Activated CD4-positive, alpha-beta memory T cell treated with anti-CD3 and anti-CD28 coated beads, Interleukin-2, amount 10 ng/mL, durations not matched to agents 7 days and 5 days (primary cell): ENCODE data around the gene TBC1D22B. TPM values are rescaled to one million over a fixed set of nuclear protein-coding genes. Genes with fewer than 3 reads are reported as not detected.

Experiments used
- CTCF ChIA-PET: fragments of 350-600 bp; sonication (Branson Sonifier 250); formaldehyde crosslinking; loops from one replicate; lab custom pipeline; 2021; ENCODE audit warnings: antibody characterized with exemption, inconsistent platforms; lab: Charles Lee
- POLR2A ChIA-PET: fragments of 350-600 bp; sonication (Branson Sonifier 250); formaldehyde crosslinking; loops from one replicate; lab custom pipeline; 2021; ENCODE audit warnings: antibody characterized with exemption; lab: Charles Lee
- DNase-seq: peaks from one replicate; pipeline ENCODE4 v3.0.0-alpha.2; 2020
- H3K27ac Mint-ChIP-seq: one replicate; pipeline ENCODE4 v1.8.0; 2021; ENCODE audit warnings: mild to moderate bottlenecking, mixed read lengths
- H3K27me3 Mint-ChIP-seq: one replicate; pipeline ENCODE4 v1.8.0; 2021; ENCODE audit warnings: mixed read lengths
- H3K36me3 Mint-ChIP-seq: one replicate; pipeline ENCODE4 v1.8.0; 2021; ENCODE audit warnings: low read depth, mixed read lengths
- H3K4me1 Mint-ChIP-seq: one replicate; pipeline ENCODE4 v1.8.0; 2021; ENCODE audit warnings: mixed read lengths
- H3K4me3 Mint-ChIP-seq: one replicate; pipeline ENCODE4 v1.8.0; 2021; ENCODE audit warnings: mild to moderate bottlenecking, mixed read lengths
- H3K9me3 Mint-ChIP-seq: one replicate; pipeline ENCODE4 v1.8.0; 2021; ENCODE audit warnings: mixed read lengths
- total RNA-seq, 2 experiments: library from RNA; stranded (reverse); gene quantifications; one replicate each; pipeline ENCODE4 v1.2.3, GENCODE V29; 2021

The TBC1D22B gene
- total RNA-seq: 10 to 100 TPM; 16.5 TPM

- peak within 1 kb of the TSS; percentile 83 for H3K4me3 Mint-ChIP-seq
Observed at GRCh38 chr6:37257634-37258404, at the start of gene TBC1D22B, which contains the start of gene TMEM217. TSS of gene TBC1D22B (plus strand) at chr6:37257772. CDS start at chr6:37257918, 146 bp downstream. TSS of gene TMEM217 (minus strand) at chr6:37258144. CDS start at chr6:37219030, 39,114 bp downstream.

GRCh38 chr6:37207903-37208456, 49.6 kb upstream of the TBC1D22B start:
- Mint-ChIP-seq H3K4me3 (peak overlapping the region; percentile 17), H3K27me3 (no peaks in the 10 kb centered on the region), H3K36me3 (no peaks in the 10 kb centered on the region), H3K9me3 (no peaks in the 10 kb centered on the region), H3K4me1 (peaks cover 67% of the 10 kb centered on the region), H3K27ac (peak overlapping the region; percentile 78)
- peak; percentile 94 for DNase-seq
- ChIA-PET POLR2A (interaction anchor here (0.7 to 17.3 kb wide), 5 partner anchors 21 to 186 kb away, joined by 3 to 525 read pairs (median 144); partner anchors contain the start of gene PIM1), CTCF (interaction anchor here (0.9 to 17.3 kb wide), 14 partner anchors 7 to 323 kb away, joined by 3 to 786 read pairs (median 17); partner anchors contain the start of genes C6orf89, MTCH1 and PIM1)

More at GRCh38 chr6:37257634-37258404, at the start of gene TBC1D22B, which contains the start of gene TMEM217:
- peak; percentile 97 for DNase-seq
- Mint-ChIP-seq H3K27ac (peak within 1 kb of the TSS; percentile 86), H3K4me1 (peaks cover 44% of the 10 kb centered on the region), H3K36me3 (peaks cover 13% of the 10 kb centered on the region), H3K9me3 (no peaks in the 10 kb centered on the region), H3K27me3 (no peaks in the 10 kb centered on the region)
- ChIA-PET POLR2A (interaction anchor here (0.6 to 3.8 kb wide), 35 partner anchors 11 to 663 kb away, joined by 3 to 19 read pairs (median 4); partner anchors contain the start of genes C6orf89, CMTR1, MTCH1 and PPIL1), CTCF (interaction anchor here (0.8 to 2.8 kb wide), 8 partner anchors 46 to 372 kb away, joined by 3 to 13 read pairs (median 4); partner anchors contain the start of gene C6orf89)

- no peaks in the 10 kb centered on the region for H3K36me3 Mint-ChIP-seq
- peaks cover 59% of the 10 kb centered on the region for H3K4me1 Mint-ChIP-seq
- no peak for DNase-seq
- H3K4me3 Mint-ChIP-seq: no peak overlapping the region
- peak overlapping the region; percentile 85 for H3K27ac Mint-ChIP-seq
- POLR2A ChIA-PET: interaction anchor here (0.8 to 17.3 kb wide), 9 partner anchors 11 to 323 kb away, joined by 3 to 525 read pairs (median 6); partner anchors contain the start of genes C6orf89 and PIM1
- CTCF ChIA-PET: interaction anchor here (0.6 to 17.3 kb wide), 21 partner anchors 8 to 439 kb away, joined by 3 to 786 read pairs (median 11); partner anchors contain the start of genes C6orf89, MTCH1, PIM1 and TBC1D22B
- no peaks in the 10 kb centered on the region for H3K9me3 Mint-ChIP-seq
- H3K27me3 Mint-ChIP-seq: no peaks in the 10 kb centered on the region
Observed at GRCh38 chr6:37208793-37209192, 48.8 kb upstream of the TBC1D22B start.

GRCh38 chr6:37209461-37210205, 47.9 kb upstream of the TBC1D22B start:
- CTCF ChIA-PET: interaction anchor here (0.5 to 17.3 kb wide), 36 partner anchors 9 to 450 kb away, joined by 3 to 786 read pairs (median 4); partner anchors contain the start of genes C6orf89, MTCH1, PIM1 and TBC1D22B
- no peaks in the 10 kb centered on the region for H3K36me3 Mint-ChIP-seq
- no peaks in the 10 kb centered on the region for H3K27me3 Mint-ChIP-seq
- DNase-seq: peak; percentile 55
- peak overlapping the region; percentile 85 for H3K27ac Mint-ChIP-seq
- H3K9me3 Mint-ChIP-seq: no peaks in the 10 kb centered on the region
- peaks cover 52% of the 10 kb centered on the region for H3K4me1 Mint-ChIP-seq
- POLR2A ChIA-PET: interaction anchor here (0.8 to 17.3 kb wide), 13 partner anchors 10 to 224 kb away, joined by 3 to 525 read pairs (median 5); partner anchors contain the start of genes CMTR1, MTCH1, PIM1 and TBC1D22B
- peak overlapping the region; percentile 8 for H3K4me3 Mint-ChIP-seq

- H3K9me3 Mint-ChIP-seq: no peaks in the 10 kb centered on the region
- H3K4me3 Mint-ChIP-seq: no peak overlapping the region
- peak overlapping the region; percentile 85 for H3K27ac Mint-ChIP-seq
Observed at GRCh38 chr6:37210313-37210968, 47.1 kb upstream of the TBC1D22B start.

GRCh38 chr6:37212268-37212667, 45.3 kb upstream of the TBC1D22B start:
- ChIA-PET POLR2A (interaction anchor here (1.2 to 17.3 kb wide), 3 partner anchors 10 to 190 kb away, joined by 3 to 525 read pairs (median 145); partner anchors contain the start of gene PIM1), CTCF (interaction anchor here (1.1 to 17.3 kb wide), 9 partner anchors 10 to 188 kb away, joined by 3 to 786 read pairs (median 5); no protein-coding TSS in a partner anchor)
- no peak overlapping the region for H3K4me3 Mint-ChIP-seq
- H3K4me1 Mint-ChIP-seq: peaks cover 31% of the 10 kb centered on the region
- H3K27me3 Mint-ChIP-seq: no peaks in the 10 kb centered on the region
- H3K36me3 Mint-ChIP-seq: no peaks in the 10 kb centered on the region
- DNase-seq: no peak
- H3K9me3 Mint-ChIP-seq: no peaks in the 10 kb centered on the region
- no peak overlapping the region for H3K27ac Mint-ChIP-seq

More at GRCh38 chr6:37210313-37210968, 47.1 kb upstream of the TBC1D22B start:
- peak; percentile 81 for DNase-seq
- no peaks in the 10 kb centered on the region for H3K36me3 Mint-ChIP-seq
- POLR2A ChIA-PET: interaction anchor here (1.1 to 17.3 kb wide), 8 partner anchors 15 to 224 kb away, joined by 3 to 525 read pairs (median 10); partner anchors contain the start of genes MTCH1, PIM1, TBC1D22B and TMEM217
- no peaks in the 10 kb centered on the region for H3K27me3 Mint-ChIP-seq
- H3K4me1 Mint-ChIP-seq: peaks cover 47% of the 10 kb centered on the region
- CTCF ChIA-PET: interaction anchor here (0.5 to 17.3 kb wide), 30 partner anchors 9 to 451 kb away, joined by 3 to 786 read pairs (median 6); partner anchors contain the start of genes C6orf89, MTCH1, PIM1 and TBC1D22B

GRCh38 chr6:37218061-37218460, 39.5 kb upstream of the TBC1D22B start:
- Mint-ChIP-seq H3K4me3 (no peak overlapping the region), H3K9me3 (no peaks in the 10 kb centered on the region), H3K27me3 (no peaks in the 10 kb centered on the region), H3K4me1 (peaks cover 25% of the 10 kb centered on the region), H3K27ac (no peak overlapping the region), H3K36me3 (no peaks in the 10 kb centered on the region)
- no peak for DNase-seq
- POLR2A ChIA-PET: no interaction called here
- CTCF ChIA-PET: no interaction called here

GRCh38 chr6:37218511-37218910, 39.1 kb upstream of the TBC1D22B start:
- Mint-ChIP-seq H3K27me3 (no peaks in the 10 kb centered on the region), H3K4me1 (peaks cover 26% of the 10 kb centered on the region), H3K27ac (no peak overlapping the region), H3K36me3 (no peaks in the 10 kb centered on the region), H3K4me3 (no peak overlapping the region), H3K9me3 (no peaks in the 10 kb centered on the region)
- DNase-seq: no peak
- ChIA-PET CTCF (interaction anchor here (2.3 kb wide), 1 partner anchor 200 kb away, joined by 16 read pairs; no protein-coding TSS in a partner anchor), POLR2A (no interaction called here)

- no peak overlapping the region for H3K27ac Mint-ChIP-seq
- CTCF ChIA-PET: interaction anchor here (0.6 to 2.0 kb wide), 4 partner anchors 13 to 216 kb away, joined by 3 to 8 read pairs (median 4); partner anchors contain the start of gene FGD2
- DNase-seq: no peak
- no peaks in the 10 kb centered on the region for H3K36me3 Mint-ChIP-seq
- POLR2A ChIA-PET: interaction anchor here (0.9 to 2.0 kb wide), 3 partner anchors 36 to 204 kb away, joined by 4 to 5 read pairs (median 4); partner anchors contain the start of genes TBC1D22B and TMEM217
- no peaks in the 10 kb centered on the region for H3K27me3 Mint-ChIP-seq
- H3K4me3 Mint-ChIP-seq: peak overlapping the region; percentile 77
- no peaks in the 10 kb centered on the region for H3K9me3 Mint-ChIP-seq
- peaks cover 26% of the 10 kb centered on the region for H3K4me1 Mint-ChIP-seq
Observed at GRCh38 chr6:37221585-37222124, 35.9 kb upstream of the TBC1D22B start.

GRCh38 chr6:37222125-37222967, 35.2 kb upstream of the TBC1D22B start:
- Mint-ChIP-seq H3K27ac (no peak overlapping the region), H3K4me3 (peak overlapping the region; percentile 77), H3K27me3 (no peaks in the 10 kb centered on the region), H3K9me3 (no peaks in the 10 kb centered on the region), H3K4me1 (peaks cover 26% of the 10 kb centered on the region), H3K36me3 (no peaks in the 10 kb centered on the region)
- peak; percentile 79 for DNase-seq
- POLR2A ChIA-PET: interaction anchor here (0.9 to 2.0 kb wide), 5 partner anchors 10 to 204 kb away, joined by 3 to 5 read pairs (median 4); partner anchors contain the start of genes TBC1D22B and TMEM217
- CTCF ChIA-PET: interaction anchor here (0.6 to 2.0 kb wide), 7 partner anchors 10 to 217 kb away, joined by 3 to 8 read pairs (median 4); partner anchors contain the start of gene FGD2
